GM23248 (cell line): ENCODE measurements around the gene MC1R. TPM values are rescaled to one million over a fixed set of nuclear protein-coding genes. Genes with fewer than 3 reads are reported as not detected.

Source experiments
- DNase-seq: peaks from one replicate; pipeline ENCODE4 v3.0.0-alpha.2; 2015
- H2AFZ ChIP-seq: fragments of 200-600 bp; sonication (generic); 2 replicates; pipeline ENCODE4 v1.6.1; 2016; ENCODE audit warnings: antibody characterized with exemption
- H3F3A ChIP-seq: fragments of 200-600 bp; sonication (generic); 2 replicates; pipeline ENCODE4 v1.6.1; 2016; ENCODE audit warnings: mild to moderate bottlenecking, antibody characterized with exemption, mixed run types; ENCODE audit not compliant: insufficient read depth
- H3K27ac ChIP-seq: fragments of 200-600 bp; sonication (generic); 2 replicates; pipeline ENCODE4 v1.5.1; 2016; ENCODE audit warnings: mild to moderate bottlenecking
- H3K27me3 ChIP-seq: fragments of 200-600 bp; sonication (generic); replicated peaks from 2 replicates; pipeline ENCODE4 v1.6.1; 2016; ENCODE audit warnings: mild to moderate bottlenecking; ENCODE audit not compliant: insufficient read depth
- H3K36me3 ChIP-seq: fragments of 200-600 bp; sonication (generic); 2 replicates; pipeline ENCODE4 v1.6.1; 2016; ENCODE audit warnings: low read depth, mild to moderate bottlenecking
- H3K4me1 ChIP-seq: fragments of 200-600 bp; sonication (generic); 2 replicates; pipeline ENCODE4 v1.6.1; 2016; ENCODE audit warnings: mild to moderate bottlenecking; ENCODE audit not compliant: insufficient read depth
- H3K4me2 ChIP-seq: fragments of 200-600 bp; sonication (generic); one replicate; pipeline ENCODE4 v1.6.1; 2016; ENCODE audit warnings: mild to moderate bottlenecking; ENCODE audit not compliant: unreplicated experiment
- H3K4me3 ChIP-seq: fragments of 200-600 bp; sonication (generic); 2 replicates; pipeline ENCODE4 v1.5.1; 2016; ENCODE audit warnings: mild to moderate bottlenecking
- H3K79me2 ChIP-seq: fragments of 200-600 bp; sonication (generic); 2 replicates; pipeline ENCODE4 v1.6.1; 2016; ENCODE audit warnings: mild to moderate bottlenecking; ENCODE audit not compliant: insufficient read depth
- H3K9ac ChIP-seq: fragments of 200-600 bp; sonication (generic); 2 replicates; pipeline ENCODE4 v1.6.1; 2016; ENCODE audit warnings: mild to moderate bottlenecking
- H3K9me2 ChIP-seq: fragments of 200-600 bp; sonication (generic); 2 replicates; pipeline ENCODE4 v1.6.1; 2016; ENCODE audit warnings: mixed run types, mild to moderate bottlenecking, moderate library complexity; ENCODE audit not compliant: insufficient read depth
- H3K9me3 ChIP-seq: fragments of 200-600 bp; sonication (generic); one replicate; pipeline ENCODE4 v1.6.1; 2017; ENCODE audit warnings: low read depth
- H4K20me1 ChIP-seq: fragments of 200-600 bp; sonication (generic); 2 replicates; pipeline ENCODE4 v1.6.0; 2016; ENCODE audit not compliant: insufficient read depth
- EZH2 ChIP-seq: fragments of 200-600 bp; sonication (generic); IDR thresholded peaks from 2 replicates; pipeline ENCODE4 v1.6.1; 2018; ENCODE audit warnings: antibody characterized with exemption, mild to moderate bottlenecking; ENCODE audit not compliant: insufficient read depth, poor library complexity, severe bottlenecking
- EZH2phosphoT487 ChIP-seq: fragments of 200-600 bp; sonication (generic); IDR thresholded peaks from 2 replicates; pipeline ENCODE4 v1.6.1; 2018; ENCODE audit warnings: antibody characterized with exemption, moderate library complexity, mild to moderate bottlenecking, low read depth; ENCODE audit not compliant: insufficient read depth
- WGBS, 2 experiments: methylation state at CpG; one replicate each; pipeline ENCODE4 v1.1.6; 2015 to 2017; ENCODE audit warnings: low lambda C conversion rate in 2 of 2, low coverage in 1 of 2; ENCODE audit errors: missing lambda C conversion rate in 2 of 2; 5-methylcytosine and 5-hydroxymethylcytosine counted together
- in situ Hi-C: fragments of 300-500 bp; cut with MboI; formaldehyde crosslinking; loops from 2 replicates; pipeline ENCODE4 v1.15.0; 2020
- polyA plus RNA-seq: library from polyadenylated mRNA; unstranded; fragments of >200 nt; fragmentation: Nextera tagmentation; extraction: Ambion mirVana; gene quantifications from 2 replicates; pipeline ENCODE4 v1.2.1, GENCODE V29; 2016
- total RNA-seq: library from RNA; depleted of rRNA; stranded (reverse); fragments of >200 nt; shearing (Covaris generic); gene quantifications from 2 replicates; pipeline ENCODE4 v1.2.3, GENCODE V29; 2014

The MC1R gene
- total and polyA plus RNA-seq, 2 experiments from 2014 or later, result 3.8 to 5.6 TPM

- no peak overlapping the region for H3K4me3 ChIP-seq
- H2AFZ ChIP-seq, result no peak overlapping the region
- H3K4me1 ChIP-seq, result no peaks in the 10 kb centered on the region
- H3K9me2 ChIP-seq, result no peaks in the 10 kb centered on the region
- H3K79me2 ChIP-seq, result peaks cover 39% of the 10 kb centered on the region
- no peaks in the 10 kb centered on the region for H4K20me1 ChIP-seq
- no peak overlapping the region for H3K4me2 ChIP-seq
- no peaks in the 10 kb centered on the region for H3F3A ChIP-seq
- H3K9ac ChIP-seq, result no peak overlapping the region
- H3K27me3 ChIP-seq, result no peaks in the 10 kb centered on the region
- peak; percentile 24 for DNase-seq
- TF ChIP-seq EZH2phosphoT487 (no peak), EZH2 (no peak)
- peaks cover 50% of the 10 kb centered on the region for H3K36me3 ChIP-seq
- WGBS, 2 experiments, result 94 to 96% methylated on average over 19 to 20 of the region's 20 CpGs
- no peak overlapping the region for H3K27ac ChIP-seq
- no peaks in the 10 kb centered on the region for H3K9me3 ChIP-seq
- in situ Hi-C loops, result no loop called here
These were observed 18.7 kb upstream of the MC1R start for GRCh38 chr16:89899879-89900481.

GRCh38 chr16:89900885-89901284 lies 17.8 kb upstream of the MC1R start:
- no peak for DNase-seq
- no peaks in the 10 kb centered on the region for H3K9me3 ChIP-seq
- TF ChIP-seq EZH2 (no peak), EZH2phosphoT487 (no peak)
- 94 to 98% methylated on average over 13 to 16 of the region's 17 CpGs for WGBS, 2 experiments
- H3K4me2 ChIP-seq, result no peak overlapping the region
- in situ Hi-C loops, result no loop called here
- H3K9ac ChIP-seq, result no peak overlapping the region
- peaks cover 43% of the 10 kb centered on the region for H3K36me3 ChIP-seq
- H4K20me1 ChIP-seq, result no peaks in the 10 kb centered on the region
- no peaks in the 10 kb centered on the region for H3F3A ChIP-seq
- no peak overlapping the region for H2AFZ ChIP-seq
- H3K9me2 ChIP-seq, result no peaks in the 10 kb centered on the region
- peaks cover 30% of the 10 kb centered on the region for H3K79me2 ChIP-seq
- no peak overlapping the region for H3K27ac ChIP-seq
- H3K4me3 ChIP-seq, result no peak overlapping the region
- no peaks in the 10 kb centered on the region for H3K4me1 ChIP-seq
- H3K27me3 ChIP-seq, result no peaks in the 10 kb centered on the region

- WGBS, 2 experiments, result 82 to 84% methylated on average over 10 to 11 of the region's 11 CpGs
- no peaks in the 10 kb centered on the region for H3K27me3 ChIP-seq
- peaks cover 26% of the 10 kb centered on the region; the same call in 1 of the 2 replicates for H3K36me3 ChIP-seq
- no peak for DNase-seq
- H3K27ac ChIP-seq, result no peak overlapping the region
- in situ Hi-C loops, result no loop called here
- no peaks in the 10 kb centered on the region for H3K9me2 ChIP-seq
- no peak overlapping the region for H3K9ac ChIP-seq
- H2AFZ ChIP-seq, result no peak overlapping the region
- H3F3A ChIP-seq, result no peaks in the 10 kb centered on the region
- TF ChIP-seq EZH2 (no peak), EZH2phosphoT487 (no peak)
- H3K4me1 ChIP-seq, result no peaks in the 10 kb centered on the region
- H3K4me3 ChIP-seq, result no peak overlapping the region
- no peak overlapping the region for H3K4me2 ChIP-seq
- H4K20me1 ChIP-seq, result no peaks in the 10 kb centered on the region
- peaks cover 16% of the 10 kb centered on the region for H3K79me2 ChIP-seq
- no peaks in the 10 kb centered on the region for H3K9me3 ChIP-seq
These were observed 15.7 kb upstream of the MC1R start for GRCh38 chr16:89902980-89903379.

- no peak overlapping the region for H3K4me2 ChIP-seq
- whole genome bisulfite sequencing, 2 experiments, result 92 to 95% methylated on average over 19 of the region's 19 CpGs
- H3K9me3 ChIP-seq, result no peaks in the 10 kb centered on the region
- H4K20me1 ChIP-seq, result no peaks in the 10 kb centered on the region
- H3K9ac ChIP-seq, result no peak overlapping the region
- in situ Hi-C loops, result no loop called here
- peaks cover 21% of the 10 kb centered on the region; the same call in 1 of the 2 replicates for H3K36me3 ChIP-seq
- TF ChIP-seq EZH2, result no peak
- TF ChIP-seq EZH2phosphoT487, result no peak
- H2AFZ ChIP-seq, result no peak overlapping the region
- DNase-seq, result no peak
- no peak overlapping the region for H3K27ac ChIP-seq
- no peaks in the 10 kb centered on the region for H3K27me3 ChIP-seq
- H3K79me2 ChIP-seq, result peaks cover 12% of the 10 kb centered on the region; the same call in 1 of the 2 replicates
- no peaks in the 10 kb centered on the region for H3K9me2 ChIP-seq
- no peaks in the 10 kb centered on the region for H3F3A ChIP-seq
- H3K4me3 ChIP-seq, result no peak overlapping the region
- H3K4me1 ChIP-seq, result no peaks in the 10 kb centered on the region
These were observed 14.7 kb upstream of the MC1R start for GRCh38 chr16:89903908-89904515.
